UCSD-AML1 (cell line): ENCODE data around the gene OR6A2.
"Not testable (repeated sequence)": the region's sequence is repeated elsewhere in the genome, so short reads cannot be mapped to it uniquely, and the experiment has no call there.

ENCODE experiments used
- DNase-seq: peaks from one replicate; lab custom pipeline; 2025; ENCODE audit not compliant: unreplicated experiment; lab: John Stamatoyannopoulos, UW

OR6A2 gene

DNA sequence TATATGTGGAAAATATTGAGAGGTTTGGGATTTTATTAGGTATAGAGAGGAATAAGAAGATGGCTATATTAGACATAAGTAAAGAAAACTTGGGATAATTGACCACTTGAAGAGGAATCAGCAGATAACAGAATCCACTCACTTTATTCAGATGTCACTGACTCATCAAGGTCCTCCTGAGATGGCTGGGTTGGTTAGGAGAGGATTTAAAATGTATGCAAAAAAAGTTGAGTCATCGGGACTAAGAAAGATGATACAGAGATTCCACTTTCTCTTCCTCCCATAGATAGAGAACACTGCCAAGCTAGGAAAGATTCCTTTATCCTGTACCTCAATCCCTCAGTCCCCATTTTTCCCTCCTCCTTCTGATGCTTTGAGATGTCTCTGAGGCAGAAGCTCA, at the start of gene OR6A2:
Gene OR6A2, minus strand, starts transcription at position 288 of the 400 bp plus-strand sequence. CDS start 3,981 bp downstream, outside the sequence.
- no peak for DNase-seq

GRCh38 chr11:6845383-6845782, 45.9 kb upstream of the OR6A2 start, which contains the start of gene OR10A5:
OR10A5 (plus strand) TSS chr11:6845683; CDS start chr11:6845683, 0 bp downstream.
- DNase-seq = no peak

DNA sequence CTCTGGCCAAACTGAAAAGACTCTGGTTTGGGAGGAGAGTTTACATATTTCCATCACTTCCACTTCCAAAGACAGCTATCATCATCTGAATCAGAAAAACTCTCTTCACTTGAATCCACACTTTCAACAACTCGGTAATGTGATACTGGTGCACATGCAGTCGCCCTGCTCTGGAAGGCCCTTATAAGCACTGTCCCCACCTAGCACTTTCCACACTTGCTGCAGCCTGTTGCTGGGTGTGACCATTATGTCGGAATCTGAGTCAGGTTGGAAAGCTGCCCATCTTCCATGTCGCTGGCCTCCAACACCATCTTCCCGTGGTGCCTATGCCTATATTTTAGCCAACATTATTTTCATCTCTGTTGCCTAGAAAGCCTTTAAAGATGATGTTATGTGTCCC, 44.9 kb upstream of the OR6A2 start:
- no peak for DNase-seq

DNA sequence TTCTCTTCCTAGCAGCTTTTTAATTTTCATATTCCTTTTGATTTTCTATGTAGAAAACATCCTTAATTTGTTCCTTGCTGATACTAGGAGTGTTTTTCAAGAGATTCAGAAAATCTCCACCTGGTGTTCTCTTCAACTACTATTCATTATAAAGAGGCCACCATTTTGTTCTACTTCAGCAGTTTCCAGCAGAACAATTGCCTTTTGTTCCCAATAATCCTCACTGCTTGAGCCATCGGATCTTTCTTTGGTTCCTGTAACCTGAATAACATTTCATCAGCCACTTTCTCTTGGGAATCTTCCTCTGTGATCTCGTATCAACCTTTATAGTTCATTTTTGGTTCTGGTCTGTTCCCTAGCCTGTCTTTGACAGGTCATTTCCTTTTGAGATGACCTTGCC, 44.2 kb upstream of the OR6A2 start:
- no peak for DNase-seq

DNA sequence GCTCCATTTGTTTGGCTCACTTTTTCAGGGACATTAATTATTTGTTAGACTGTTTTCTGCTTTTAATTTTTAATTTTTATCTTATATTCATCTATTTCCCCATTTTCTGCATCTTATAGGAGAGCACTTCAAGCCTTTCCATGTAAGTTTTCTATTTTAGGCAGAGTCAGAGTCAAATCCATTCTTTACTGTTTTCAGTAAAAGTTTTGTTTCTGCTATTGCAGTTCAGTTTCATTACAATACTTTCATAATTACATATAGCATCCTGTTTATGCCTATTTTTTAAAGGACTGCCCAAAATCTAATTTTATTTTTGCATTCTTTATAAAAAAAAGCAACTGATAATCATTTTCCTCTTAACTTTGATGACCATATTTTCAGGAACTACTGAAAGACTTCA, 42.2 kb upstream of the OR6A2 start:
- no peak for DNase-seq

DNA sequence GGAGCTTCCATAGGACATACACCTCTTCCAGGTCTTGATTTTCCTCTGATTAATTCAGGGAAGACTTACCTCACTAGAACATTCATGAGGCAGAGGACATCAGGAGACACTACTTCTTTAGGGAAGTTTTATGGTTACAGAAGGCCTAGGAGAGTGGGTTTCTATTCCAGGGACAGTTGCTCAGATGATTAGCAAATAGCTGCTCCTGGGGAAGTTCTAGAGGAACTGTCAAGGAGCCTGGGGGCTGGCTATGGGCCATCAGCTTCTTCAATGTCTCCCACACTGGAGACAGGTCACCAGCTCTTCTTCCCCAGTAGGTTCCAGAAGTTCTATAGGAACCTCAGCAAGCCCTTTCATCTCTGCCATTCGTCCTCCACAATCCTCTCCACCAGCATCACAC, 34.5 kb upstream of the OR6A2 start:
- no peak for DNase-seq

GRCh38 chr11:6833356-6833755, 33.9 kb upstream of the OR6A2 start:
- DNase-seq = no peak

DNA sequence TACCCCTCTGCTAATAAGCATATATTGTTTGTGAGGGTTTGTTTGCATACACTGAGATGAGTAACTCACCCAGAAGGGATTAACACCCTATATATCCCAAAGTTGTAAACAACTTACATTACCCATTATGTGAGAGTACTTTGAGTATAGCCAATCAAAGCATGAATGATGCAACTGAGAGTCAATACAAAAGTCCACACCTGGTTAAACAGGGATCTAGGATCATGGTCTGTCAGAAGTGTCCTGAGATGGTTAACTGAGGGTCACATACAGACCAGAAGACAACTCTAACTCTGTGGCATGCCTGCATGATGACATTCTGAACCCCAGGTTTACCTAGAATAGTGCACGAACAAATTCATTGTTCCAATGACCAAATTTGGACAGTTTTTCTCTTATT, 28.6 kb upstream of the OR6A2 start:
- no peak for DNase-seq

- no peak for DNase-seq
Observed at GRCh38 chr11:6825231-6825744, 25.8 kb upstream of the OR6A2 start.

GRCh38 chr11:6824136-6824823, 24.8 kb upstream of the OR6A2 start:
- DNase-seq = no peak

- DNase-seq = no peak
Observed at GRCh38 chr11:6818967-6819366, 19.5 kb upstream of the OR6A2 start.

DNA sequence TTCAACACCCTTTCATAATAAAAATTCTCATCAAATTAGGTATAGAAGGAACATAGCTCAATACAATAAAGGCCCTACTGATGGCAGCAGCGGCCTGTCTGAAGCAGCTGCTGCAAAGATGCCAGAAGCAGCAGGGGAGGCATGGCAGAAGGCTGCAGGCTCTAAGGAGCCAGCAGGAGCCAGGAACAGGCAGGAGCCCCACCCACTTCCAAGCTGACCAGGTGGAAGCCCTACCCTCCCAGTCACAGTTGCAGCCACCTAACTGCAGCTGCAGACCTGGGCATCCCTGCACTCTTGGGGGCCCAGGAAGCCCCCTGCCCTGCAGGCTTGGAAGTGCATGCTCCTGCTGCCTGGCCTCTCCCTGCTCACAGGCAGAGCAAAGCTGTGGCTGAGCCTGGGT, 18.2 kb upstream of the OR6A2 start:
- no peak for DNase-seq

DNA sequence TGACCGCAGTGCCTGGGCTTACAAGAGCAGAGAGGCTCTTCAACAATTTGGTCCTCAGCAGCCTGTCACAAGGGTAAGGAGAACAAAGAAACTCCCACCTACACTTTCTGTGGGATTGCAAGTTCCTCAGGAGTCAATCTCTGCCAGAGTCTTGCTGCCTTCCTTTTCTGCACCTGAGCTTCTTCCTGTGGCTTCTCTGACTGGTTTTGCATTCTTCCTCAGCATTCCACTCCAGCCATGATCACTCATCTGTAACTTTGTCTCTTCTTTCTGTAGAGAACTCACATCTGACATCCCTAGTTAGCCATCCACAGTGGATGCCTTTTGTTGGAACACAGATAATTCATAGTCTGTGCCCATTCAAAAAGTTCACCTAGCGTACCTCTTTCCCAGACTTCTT, 14.2 kb upstream of the OR6A2 start:
- no peak for DNase-seq

DNA sequence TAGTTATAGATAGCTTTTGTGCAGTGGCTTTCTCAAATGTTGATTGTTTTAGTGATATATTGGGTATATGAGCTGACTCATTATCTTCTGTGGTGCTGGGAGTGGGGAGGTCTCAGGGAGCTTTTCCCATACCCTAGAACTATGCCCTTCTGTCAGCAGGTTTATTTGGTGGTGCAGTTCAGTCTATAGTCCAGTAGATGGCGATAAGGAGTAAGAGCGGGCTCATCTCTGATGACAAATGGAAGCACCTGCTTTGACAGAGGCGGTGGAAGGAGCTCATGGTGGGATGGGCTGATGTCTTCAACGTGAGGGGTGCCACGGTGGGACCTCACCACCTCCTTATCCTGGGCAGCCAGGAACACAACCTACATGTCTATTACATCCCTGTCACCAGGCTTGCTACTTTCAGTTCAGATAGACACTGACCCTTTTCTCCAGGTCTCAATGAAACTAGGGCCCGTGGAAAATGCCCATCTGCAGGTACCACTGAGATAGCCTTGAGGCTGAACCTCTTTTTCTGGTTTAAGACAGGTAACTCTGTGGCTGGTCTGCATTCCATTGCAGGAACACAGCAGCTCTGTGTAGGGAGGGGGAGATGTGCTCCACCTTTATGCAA, 13.0 kb upstream of the OR6A2 start:
- DNase-seq = no peak

- DNase-seq = not testable (repeated sequence)
Observed at GRCh38 chr11:6801075-6801474, 1.6 kb upstream of the OR6A2 start.

DNA sequence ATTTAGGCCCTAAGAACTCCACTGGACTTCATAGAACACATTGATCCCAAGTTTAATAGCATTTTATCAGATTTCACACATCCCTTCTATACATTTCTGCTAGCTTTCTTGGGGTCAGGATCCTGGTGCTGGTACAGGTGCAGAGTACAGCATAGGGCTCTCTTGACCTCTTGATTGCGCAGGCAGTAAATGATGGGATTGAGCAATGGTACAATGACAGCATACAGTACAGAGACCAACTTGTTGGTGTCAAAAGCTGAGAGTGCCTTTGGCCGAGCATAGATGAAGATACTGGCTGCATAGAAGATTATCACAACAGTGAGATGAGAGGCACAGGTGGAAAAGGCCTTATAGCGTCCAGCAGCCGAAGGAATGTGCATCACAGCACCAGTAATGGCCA, 4.8 kb downstream of the OR6A2 start:
- DNase-seq = no peak

DNA sequence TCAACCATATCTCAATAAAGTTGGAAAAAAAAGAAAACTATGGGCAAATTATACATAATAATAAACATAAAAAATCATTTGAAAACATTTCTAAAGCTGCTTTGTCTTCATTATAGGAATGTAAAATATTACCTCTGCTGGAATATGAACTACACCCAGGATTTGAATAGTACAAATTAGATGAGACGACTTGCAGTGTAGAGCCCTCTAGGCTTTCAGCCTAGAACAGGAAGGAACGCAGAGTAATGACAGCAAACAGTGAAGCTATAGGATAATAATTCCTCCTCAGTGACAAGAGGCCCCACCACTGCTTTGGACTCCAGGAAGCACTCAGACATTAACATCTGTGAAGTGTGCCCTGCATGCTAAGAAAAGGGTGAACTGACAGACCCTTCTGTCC, 8.9 kb downstream of the OR6A2 start:
- DNase-seq = no peak

- DNase-seq = no peak
Observed at GRCh38 chr11:6782720-6783119, 16.8 kb downstream of the OR6A2 start, which contains the start of gene OR2AG1. OR2AG1 (plus strand) TSS chr11:6783020; CDS start chr11:6785038, 2,018 bp downstream.

- no peak for DNase-seq
Observed at GRCh38 chr11:6780829-6781228, 18.7 kb downstream of the OR6A2 start.

DNA sequence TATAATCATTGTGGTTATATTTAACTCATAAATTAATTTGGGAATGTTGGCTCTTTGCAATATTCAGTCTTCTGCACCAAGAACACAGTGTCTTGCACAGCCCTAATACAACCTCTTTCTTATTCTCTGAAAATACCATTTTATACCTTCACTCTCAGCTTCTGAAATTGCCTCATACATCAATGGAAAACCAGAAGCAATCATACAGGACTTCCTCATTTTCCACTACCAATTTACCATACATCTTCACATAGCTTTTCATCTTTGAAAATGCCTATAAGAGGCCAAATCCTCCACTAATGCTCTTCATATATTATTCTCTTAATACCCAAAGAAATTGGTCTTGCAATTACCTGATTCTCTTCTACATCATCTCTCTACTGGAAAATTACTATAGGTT, 21.0 kb downstream of the OR6A2 start:
- no peak for DNase-seq

- no peak for DNase-seq
Observed at GRCh38 chr11:6771926-6772893, 27.3 kb downstream of the OR6A2 start, which contains the start of gene OR2AG2. OR2AG2 (minus strand) TSS chr11:6771976; CDS start chr11:6768957, 3,019 bp downstream.
